Parathyroid adenoma (tissue), 2 donors: ENCODE data around the gene TAL2.

Experiments used
- H2AFZ ChIP-seq: fragments of 300-600 bp; sonication (generic); one replicate; pipeline ENCODE4 v1.7.0; 2017; ENCODE audit warnings: antibody characterized with exemption, mild to moderate bottlenecking
- H3K27ac ChIP-seq: fragments of 300-600 bp; sonication (generic); one replicate; pipeline ENCODE4 v1.7.0; 2017
- H3K27me3 ChIP-seq: fragments of 300-600 bp; sonication (generic); one replicate; pipeline ENCODE4 v1.7.0; 2017; ENCODE audit warnings: low read length; ENCODE audit not compliant: control insufficient read depth, insufficient read depth
- H3K36me3 ChIP-seq: fragments of 300-600 bp; sonication (generic); one replicate; pipeline ENCODE4 v1.7.0; 2017; ENCODE audit warnings: low read length; ENCODE audit not compliant: control insufficient read depth, insufficient read depth
- H3K4me1 ChIP-seq: fragments of 300-600 bp; sonication (generic); one replicate; pipeline ENCODE4 v1.7.0; 2017; ENCODE audit warnings: control low read depth
- H3K4me2 ChIP-seq: fragments of 300-600 bp; sonication (generic); one replicate; pipeline ENCODE4 v1.7.0; 2017; ENCODE audit warnings: low read length
- H3K4me3 ChIP-seq: fragments of 300-600 bp; sonication (generic); one replicate; pipeline ENCODE4 v1.7.0; 2017; ENCODE audit warnings: low read depth, low read length
- H3K79me2 ChIP-seq: fragments of 300-600 bp; sonication (generic); one replicate; pipeline ENCODE4 v1.7.0; 2017; ENCODE audit warnings: control low read depth
- H3K9ac ChIP-seq: fragments of 300-600 bp; sonication (generic); one replicate; pipeline ENCODE4 v1.7.0; 2017; ENCODE audit warnings: mild to moderate bottlenecking
- H3K9me3 ChIP-seq: fragments of 300-600 bp; sonication (generic); one replicate; pipeline ENCODE4 v1.7.0; 2017; ENCODE audit warnings: low read length; ENCODE audit not compliant: control insufficient read depth
- TF ChIP-seq, protein P1 (sequence below): fragments of 300-600 bp; sonication (generic); IDR thresholded peaks from one replicate; pipeline ENCODE4 v1.7.0; 2017; ENCODE audit warnings: antibody characterized with exemption, mild to moderate bottlenecking
- donor health status: primary hyperparathyroidism.

Gene TAL2

DNA sequence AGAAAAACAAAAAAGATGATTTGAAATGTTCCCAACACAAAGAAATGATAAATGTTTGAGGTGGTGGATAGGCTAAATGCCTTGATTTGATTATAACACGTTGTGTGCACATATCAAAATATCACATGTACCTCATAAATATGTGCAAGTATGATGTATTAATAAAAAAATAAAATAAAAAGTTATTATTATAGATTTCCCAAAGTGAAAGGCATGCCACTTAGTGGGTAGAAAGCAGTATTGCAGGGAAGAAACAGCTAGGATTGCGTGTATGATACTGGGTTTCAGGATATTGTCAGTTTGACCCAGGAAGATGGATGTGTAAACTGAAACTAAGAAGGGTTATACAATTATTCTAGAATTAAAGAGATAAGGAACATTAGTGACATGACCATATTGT is 28.5 kb downstream of the TAL2 start:
- H3K4me2 ChIP-seq = no peak overlapping the region
- no peaks in the 10 kb centered on the region for H3K27me3 ChIP-seq
- H3K79me2 ChIP-seq = no peaks in the 10 kb centered on the region
- H2AFZ ChIP-seq = no peak overlapping the region
- no peaks in the 10 kb centered on the region for H3K4me1 ChIP-seq
- H3K36me3 ChIP-seq = no peaks in the 10 kb centered on the region
- H3K27ac ChIP-seq = no peak overlapping the region
- TF ChIP-seq, protein P1, sequence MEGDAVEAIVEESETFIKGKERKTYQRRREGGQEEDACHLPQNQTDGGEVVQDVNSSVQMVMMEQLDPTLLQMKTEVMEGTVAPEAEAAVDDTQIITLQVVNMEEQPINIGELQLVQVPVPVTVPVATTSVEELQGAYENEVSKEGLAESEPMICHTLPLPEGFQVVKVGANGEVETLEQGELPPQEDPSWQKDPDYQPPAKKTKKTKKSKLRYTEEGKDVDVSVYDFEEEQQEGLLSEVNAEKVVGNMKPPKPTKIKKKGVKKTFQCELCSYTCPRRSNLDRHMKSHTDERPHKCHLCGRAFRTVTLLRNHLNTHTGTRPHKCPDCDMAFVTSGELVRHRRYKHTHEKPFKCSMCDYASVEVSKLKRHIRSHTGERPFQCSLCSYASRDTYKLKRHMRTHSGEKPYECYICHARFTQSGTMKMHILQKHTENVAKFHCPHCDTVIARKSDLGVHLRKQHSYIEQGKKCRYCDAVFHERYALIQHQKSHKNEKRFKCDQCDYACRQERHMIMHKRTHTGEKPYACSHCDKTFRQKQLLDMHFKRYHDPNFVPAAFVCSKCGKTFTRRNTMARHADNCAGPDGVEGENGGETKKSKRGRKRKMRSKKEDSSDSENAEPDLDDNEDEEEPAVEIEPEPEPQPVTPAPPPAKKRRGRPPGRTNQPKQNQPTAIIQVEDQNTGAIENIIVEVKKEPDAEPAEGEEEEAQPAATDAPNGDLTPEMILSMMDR = no peak
- no peak overlapping the region for H3K4me3 ChIP-seq
- no peak overlapping the region for H3K9ac ChIP-seq
- no peaks in the 10 kb centered on the region for H3K9me3 ChIP-seq

- Histone ChIP-seq H3K79me2 (no peaks in the 10 kb centered on the region), H3K4me1 (no peaks in the 10 kb centered on the region), H3K27me3 (no peaks in the 10 kb centered on the region), H3K27ac (no peak overlapping the region), H3K9me3 (no peaks in the 10 kb centered on the region), H2AFZ (peak overlapping the region; percentile 48), H3K36me3 (no peaks in the 10 kb centered on the region), H3K4me2 (peak overlapping the region; percentile 97), H3K9ac (no peak overlapping the region), H3K4me3 (peak overlapping the region; percentile 68)
- TF ChIP-seq, protein P1 = no peak
Observed at GRCh38 chr9:105693435-105694189, 31.4 kb downstream of the TAL2 start.

- TF ChIP-seq, protein P1 = no peak
- no peak within 1 kb of the TSS for H3K9ac ChIP-seq
- H3K9me3 ChIP-seq = no peaks in the 10 kb centered on the region
- no peaks in the 10 kb centered on the region for H3K27me3 ChIP-seq
- H2AFZ ChIP-seq = peak within 1 kb of the TSS; percentile 77
- no peaks in the 10 kb centered on the region for H3K36me3 ChIP-seq
- no peaks in the 10 kb centered on the region for H3K4me1 ChIP-seq
- H3K27ac ChIP-seq = no peak within 1 kb of the TSS
- peak within 1 kb of the TSS; percentile 68 for H3K4me3 ChIP-seq
- no peaks in the 10 kb centered on the region for H3K79me2 ChIP-seq
- peak within 1 kb of the TSS; percentile 97 for H3K4me2 ChIP-seq
Observed at GRCh38 chr9:105694190-105694847, 32.1 kb downstream of the TAL2 start, which contains the start of gene TMEM38B. TSS of gene TMEM38B (plus strand) at chr9:105694541. CDS start at chr9:105694661, 120 bp downstream.

GRCh38 chr9:105694848-105695581 is 32.8 kb downstream of the TAL2 start:
- H3K9me3 ChIP-seq = no peaks in the 10 kb centered on the region
- H3K36me3 ChIP-seq = no peaks in the 10 kb centered on the region
- H3K4me3 ChIP-seq = peak overlapping the region; percentile 68
- TF ChIP-seq, protein P1 = no peak
- H3K4me2 ChIP-seq = peak overlapping the region; percentile 97
- peak overlapping the region; percentile 77 for H2AFZ ChIP-seq
- H3K27ac ChIP-seq = no peak overlapping the region
- no peaks in the 10 kb centered on the region for H3K4me1 ChIP-seq
- H3K9ac ChIP-seq = no peak overlapping the region
- no peaks in the 10 kb centered on the region for H3K27me3 ChIP-seq
- no peaks in the 10 kb centered on the region for H3K79me2 ChIP-seq
